ELF-1 (cell line): Measurements from ENCODE around the gene LAX1.

Source experiments
- DNase-seq: peaks from one replicate; pipeline ENCODE4 v3.0.0-alpha.2; 2016; ENCODE audit warnings: low read depth, low spot score

LAX1 gene

GRCh38 chr1:203813581-203814341 lies 48.8 kb downstream of the LAX1 start:
- DNase-seq: no peak

- DNase-seq: no peak
Observed at GRCh38 chr1:203818399-203818798, 53.4 kb downstream of the LAX1 start.

- no peak for DNase-seq
Observed at GRCh38 chr1:203823306-203823705, 58.3 kb downstream of the LAX1 start.
